Bone marrow (tissue), 2 donors: Measurements from ENCODE around the gene GABRG2.
"Not testable (repeated sequence)": the region's sequence is repeated elsewhere in the genome, so short reads cannot be mapped to it uniquely, and the experiment has no call there.

ENCODE experiments used
- DNase-seq, 2 donors: peaks; one replicate each; lab custom pipeline; 2025; lab: John Stamatoyannopoulos, UW

Gene GABRG2

DNA sequence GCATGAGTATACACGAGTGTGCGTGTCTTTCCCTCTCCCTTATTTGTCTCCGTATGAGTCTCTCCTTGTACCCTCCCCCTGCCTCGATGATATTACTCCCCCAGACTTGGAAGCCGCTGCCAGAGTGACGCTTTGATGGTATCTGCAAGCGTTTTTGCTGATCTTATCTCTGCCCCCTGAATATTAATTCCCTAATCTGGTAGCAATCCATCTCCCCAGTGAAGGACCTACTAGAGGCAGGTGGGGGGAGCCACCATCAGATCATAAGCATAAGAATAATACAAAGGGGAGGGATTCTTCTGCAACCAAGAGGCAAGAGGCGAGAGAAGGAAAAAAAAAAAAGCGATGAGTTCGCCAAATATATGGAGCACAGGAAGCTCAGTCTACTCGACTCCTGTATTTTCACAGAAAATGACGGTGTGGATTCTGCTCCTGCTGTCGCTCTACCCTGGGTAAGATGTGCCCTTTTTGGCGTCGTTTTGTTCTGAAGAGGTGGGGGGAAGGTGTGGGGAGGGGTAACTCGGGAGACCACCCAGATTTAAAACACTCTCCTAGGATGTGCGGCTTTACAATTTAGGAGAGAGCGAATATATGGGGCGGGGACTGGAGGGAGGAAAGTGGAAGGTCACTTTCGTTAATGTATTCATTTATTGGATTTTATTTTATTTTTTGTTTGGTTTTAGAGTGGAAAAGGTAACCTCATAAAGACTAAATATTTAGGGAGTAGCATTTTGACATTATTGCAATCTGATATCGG lies at the start of gene GABRG2:
TSS of gene GABRG2 (plus strand) at position 119 of the 757 bp plus-strand sequence. CDS start at position 346, 227 bp downstream.
- no peak for DNase-seq

DNA sequence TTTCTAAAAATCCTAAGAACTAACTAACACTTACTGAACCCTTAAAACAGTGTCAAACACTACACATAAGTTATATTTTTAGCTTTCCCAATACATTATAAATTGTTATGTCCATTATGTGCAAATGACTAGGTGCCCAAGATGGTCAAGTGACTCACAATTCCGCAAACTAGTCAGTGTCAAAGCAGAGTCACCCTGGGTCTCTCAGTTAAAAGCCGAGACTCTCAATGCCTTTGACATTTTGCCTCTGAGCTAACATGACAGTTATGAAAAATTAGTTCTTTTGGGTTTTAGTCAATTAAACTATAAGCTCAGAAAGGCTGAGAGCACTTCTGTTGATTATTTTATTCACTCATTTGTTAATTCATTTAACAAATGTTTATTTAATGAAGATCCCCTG lies 42.3 kb upstream of the GABRG2 start:
- no peak for DNase-seq

GRCh38 chr5:162026803-162027202 lies 40.8 kb upstream of the GABRG2 start:
- no peak for DNase-seq

DNA sequence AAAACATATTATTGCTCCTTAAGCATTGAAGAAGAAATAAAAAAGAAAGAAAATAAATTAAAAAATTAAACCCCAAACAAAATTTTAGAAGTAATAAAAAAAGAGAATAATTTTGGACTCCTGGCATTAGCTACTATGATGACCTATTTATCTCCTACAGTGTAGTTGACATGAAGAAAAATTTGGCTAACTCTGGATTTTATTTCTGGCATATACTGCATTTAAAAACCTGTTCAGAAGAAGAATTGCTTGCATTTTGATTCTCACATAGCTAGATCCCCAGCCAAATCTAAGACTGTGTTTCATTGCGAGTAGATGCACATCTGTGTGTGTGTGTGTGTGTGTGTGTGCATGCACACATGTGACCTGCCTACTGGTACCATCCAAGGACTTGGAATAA lies 30.1 kb upstream of the GABRG2 start:
- no peak for DNase-seq

DNA sequence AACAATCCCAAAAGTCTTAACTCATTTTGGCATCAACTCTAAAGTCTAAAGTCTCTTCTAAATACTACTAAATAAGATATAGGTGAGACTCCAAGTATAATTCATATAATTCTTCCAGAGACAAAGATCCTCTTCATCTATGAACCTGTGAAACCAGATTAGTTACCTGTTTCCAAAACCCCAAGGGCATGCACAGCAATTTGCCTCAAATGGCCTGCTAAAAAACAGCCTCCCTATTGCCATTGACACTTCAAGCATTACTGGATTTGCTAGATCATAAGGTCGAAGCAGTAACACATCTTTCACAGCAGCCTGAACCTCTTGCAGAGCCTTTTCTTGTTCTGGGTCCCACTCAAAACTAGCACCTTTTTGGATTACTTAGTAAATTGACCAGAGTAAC lies 20.3 kb upstream of the GABRG2 start:
- DNase-seq = no peak

- no peak for DNase-seq
These were observed 14.9 kb upstream of the GABRG2 start for GRCh38 chr5:162052676-162053075.

GRCh38 chr5:162055095-162055494 lies 12.5 kb upstream of the GABRG2 start:
- not testable (repeated sequence) for DNase-seq

DNA sequence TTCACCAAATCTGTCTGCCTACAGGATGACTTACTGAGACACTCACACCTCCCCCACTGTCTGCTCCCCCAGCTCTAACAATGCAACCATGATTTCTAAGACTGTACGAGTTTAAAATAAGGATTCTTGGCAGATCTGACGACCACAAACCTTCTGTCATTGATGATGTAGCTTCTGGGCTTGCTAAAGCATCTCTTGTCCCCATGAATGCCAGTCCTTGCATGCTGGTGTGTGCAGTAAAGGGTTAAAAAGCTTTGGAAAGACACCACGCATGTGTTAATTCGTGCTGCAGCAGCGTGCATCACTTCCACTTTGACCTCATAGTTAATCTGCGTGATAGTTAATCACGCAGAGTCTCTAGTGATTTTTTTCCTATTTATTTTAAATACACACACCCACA lies 411 bp upstream of the GABRG2 start:
- DNase-seq = no peak

GRCh38 chr5:162068412-162068811 lies 839 bp downstream of the GABRG2 start:
- DNase-seq = no peak

DNA sequence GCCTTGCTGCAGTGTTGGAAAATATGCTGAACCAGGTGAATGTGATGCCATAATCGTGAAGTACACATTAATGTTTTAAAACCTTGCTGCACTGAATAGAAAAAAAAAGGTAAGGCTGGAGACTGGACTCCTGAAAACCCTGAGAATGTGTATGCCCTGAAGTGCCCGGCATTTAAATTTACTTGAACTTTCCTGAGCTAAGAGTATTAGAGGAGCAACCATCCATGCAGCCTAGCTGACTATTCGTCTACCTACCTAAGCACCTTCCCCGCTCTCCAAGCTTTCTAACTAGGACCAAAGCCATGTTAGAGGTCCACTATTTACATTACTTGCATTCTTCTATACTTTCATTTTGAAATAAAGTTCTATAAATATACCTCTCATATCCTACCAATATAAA lies 1.4 kb downstream of the GABRG2 start:
- DNase-seq = no peak

- no peak for DNase-seq
These were observed 11.2 kb downstream of the GABRG2 start for GRCh38 chr5:162078805-162079204.

DNA sequence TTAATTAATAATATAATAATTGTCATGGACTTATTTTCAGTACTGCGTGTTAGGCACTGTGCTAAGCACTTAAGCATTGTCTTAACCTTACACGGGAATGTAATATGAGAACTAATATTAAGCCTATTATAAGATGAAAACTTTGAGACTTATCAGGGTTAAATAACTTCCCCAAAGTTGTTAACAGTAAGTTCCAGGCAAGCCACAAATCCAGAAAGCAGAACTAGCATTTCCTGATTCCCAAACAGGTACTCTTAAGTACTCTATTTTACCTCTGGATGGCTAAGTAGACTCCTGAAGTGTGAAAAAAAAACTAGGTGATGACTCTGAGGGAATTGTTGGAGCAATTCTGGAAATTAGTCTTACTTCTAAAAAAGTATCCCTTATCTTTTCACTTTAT lies 23.8 kb downstream of the GABRG2 start:
- no peak for DNase-seq

DNA sequence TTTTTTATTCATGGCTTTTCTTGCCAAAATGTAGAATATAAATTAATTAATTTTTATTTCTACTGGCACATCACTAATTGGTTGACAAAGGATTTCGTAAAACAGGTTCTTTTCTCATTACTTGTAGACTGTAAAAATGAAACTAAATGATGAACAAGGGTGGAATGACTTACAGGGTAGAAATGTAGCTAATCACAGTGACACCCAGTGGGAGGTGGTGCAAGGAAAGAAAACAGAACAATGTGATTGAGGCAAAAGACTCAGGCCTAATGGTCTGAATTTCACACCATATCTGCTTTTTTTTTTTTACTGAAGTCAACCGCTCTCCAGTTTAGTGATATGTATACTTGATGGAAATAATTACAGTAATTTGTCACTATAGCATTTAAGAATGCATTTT lies 28.9 kb downstream of the GABRG2 start:
- DNase-seq = no peak

DNA sequence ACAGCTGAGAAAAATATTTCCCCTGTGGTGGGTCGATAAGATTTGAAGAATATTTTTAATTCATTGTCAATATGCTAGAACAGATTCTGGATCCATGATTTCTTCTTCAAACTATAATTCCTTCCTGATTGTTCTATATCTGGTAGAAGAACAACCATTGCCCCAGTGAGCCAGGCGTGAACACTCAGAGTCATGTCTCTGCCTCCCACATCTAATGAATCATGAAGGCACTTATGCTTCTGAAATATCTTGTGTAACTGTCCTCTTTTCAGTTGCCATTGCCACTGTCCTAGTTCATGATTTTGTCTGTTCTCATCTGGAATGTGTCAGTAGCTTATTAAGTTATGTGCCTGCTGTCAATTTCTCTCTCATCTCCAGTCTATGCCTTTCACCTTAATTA lies 40.0 kb downstream of the GABRG2 start:
- no peak for DNase-seq

DNA sequence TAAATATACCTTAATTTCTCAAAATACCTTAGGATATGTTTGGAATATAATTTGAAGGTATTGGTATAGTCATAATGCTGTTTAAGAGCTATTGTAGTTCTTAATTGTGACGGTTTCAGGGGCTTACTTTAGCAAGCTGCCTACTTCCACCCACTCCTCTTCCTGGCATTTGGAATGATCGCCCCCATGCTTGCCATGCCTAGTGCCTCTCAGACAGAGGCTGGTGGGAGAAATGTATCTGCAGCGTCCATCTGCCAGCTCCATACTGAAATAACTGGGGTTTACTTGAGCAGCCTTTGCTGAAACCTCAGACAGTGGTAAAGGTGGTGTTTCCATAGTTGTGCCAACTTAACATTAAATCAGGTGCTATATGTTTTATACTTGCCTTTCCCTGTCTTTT lies 52.2 kb downstream of the GABRG2 start:
- no peak for DNase-seq

- DNase-seq = no peak
These were observed 60.5 kb downstream of the GABRG2 start for GRCh38 chr5:162128117-162128516.

- no peak for DNase-seq
These were observed 64.8 kb downstream of the GABRG2 start for GRCh38 chr5:162132348-162132747.

DNA sequence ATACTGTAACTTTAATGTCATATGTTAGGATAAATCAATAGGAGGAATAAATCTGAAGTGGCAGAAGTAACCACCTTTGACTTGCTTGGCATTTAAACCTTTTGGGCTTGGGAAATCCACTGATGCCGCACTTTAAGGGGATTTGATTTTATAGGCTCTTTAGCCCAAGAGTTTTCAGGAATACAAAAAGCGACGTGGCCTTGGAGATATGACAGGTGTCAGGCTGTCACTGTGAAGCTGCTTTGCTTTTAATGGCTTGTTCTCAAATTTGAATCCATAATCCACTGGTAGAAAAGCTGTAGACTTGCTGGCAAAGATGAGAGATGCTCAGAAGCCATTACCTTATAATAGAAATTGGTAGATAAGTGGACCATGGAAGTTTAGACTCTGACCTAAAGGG lies 71.6 kb downstream of the GABRG2 start:
- no peak for DNase-seq

- DNase-seq = no peak
These were observed 86.7 kb downstream of the GABRG2 start for GRCh38 chr5:162154242-162154641.

GRCh38 chr5:162160401-162160800 lies 92.8 kb downstream of the GABRG2 start:
- no peak for DNase-seq

DNA sequence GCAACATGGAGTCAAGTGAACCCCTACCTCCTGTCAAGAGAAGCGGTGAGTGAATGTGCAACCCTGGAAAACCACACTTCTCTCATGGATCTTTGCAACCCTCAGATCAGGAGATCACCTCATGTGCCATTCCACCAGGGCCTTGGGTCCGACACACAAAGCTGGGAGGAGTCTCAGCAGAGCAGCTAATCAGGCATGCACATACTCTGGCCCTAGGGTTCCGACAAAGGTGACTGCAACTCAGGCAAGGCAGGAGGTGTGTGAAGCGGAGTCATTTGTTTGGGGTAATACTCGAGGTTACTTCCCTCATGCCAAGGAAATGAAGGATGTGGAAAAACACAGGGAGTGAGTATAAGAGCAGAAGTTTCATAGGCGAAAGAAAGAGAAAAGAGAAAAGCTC lies 96.1 kb downstream of the GABRG2 start:
- DNase-seq = no peak

GRCh38 chr5:162174358-162174974 lies 106.9 kb downstream of the GABRG2 start:
- no peak for DNase-seq

DNA sequence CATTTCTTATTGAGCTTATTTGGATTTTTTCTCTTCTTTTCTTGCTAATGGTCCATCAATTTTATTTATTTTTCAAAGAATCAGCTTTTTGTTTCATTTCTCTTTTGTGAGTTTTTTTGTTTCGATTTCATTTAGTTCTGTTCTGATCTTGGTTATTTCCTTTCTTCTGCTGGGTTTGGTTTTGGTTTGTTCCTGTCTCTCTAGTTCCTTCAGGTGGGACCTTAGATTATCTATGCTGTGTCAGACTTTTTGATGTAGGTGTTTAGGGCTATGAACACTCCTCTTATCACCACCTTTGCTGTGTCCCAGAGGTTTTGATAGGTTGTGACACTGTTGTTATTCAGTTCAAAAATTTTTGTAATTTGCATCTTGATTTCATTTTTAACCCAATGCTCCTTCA lies 119.8 kb downstream of the GABRG2 start:
- DNase-seq = no peak

DNA sequence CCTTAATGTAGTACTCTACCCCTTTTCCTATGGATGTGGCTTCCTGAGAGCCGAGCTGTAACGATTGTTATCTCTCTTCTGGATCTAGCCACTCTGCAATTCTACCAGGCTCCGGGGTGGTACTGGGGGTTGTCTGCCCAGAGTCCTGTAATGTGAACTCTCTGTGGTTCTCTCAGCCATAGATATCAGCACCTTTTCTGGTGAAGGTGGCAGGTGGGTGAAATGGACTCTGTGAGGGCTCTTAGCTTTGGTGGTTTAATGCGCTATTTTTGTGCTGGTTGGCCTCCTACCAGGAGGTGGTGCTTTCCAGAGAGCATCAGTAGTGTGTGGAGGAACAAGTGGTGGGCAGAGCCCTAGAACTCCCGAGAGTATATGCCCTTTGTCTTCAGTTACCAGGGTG lies 122.1 kb downstream of the GABRG2 start:
- DNase-seq = no peak
